Thoracic aorta (tissue), 2 donors: ENCODE data around the gene PYCARD. TPM values are rescaled to one million over a fixed set of nuclear protein-coding genes. Genes with fewer than 3 reads are reported as not detected.
"Not testable (repeated sequence)": the region's sequence is repeated elsewhere in the genome, so short reads cannot be mapped to it uniquely, and the experiment has no call there.

ENCODE experiments used
- ATAC-seq: fragments of 150-250 bp; one replicate; pipeline ENCODE4 v1.8.0; 2017; ENCODE audit warnings: low read depth; ENCODE audit not compliant: insufficient number of reproducible peaks, low FRiP score
- DNase-seq: peaks from one replicate; pipeline ENCODE4 v3.0.0-alpha.2; 2020; ENCODE audit warnings: low spot score
- H3K27ac ChIP-seq, 2 donors: fragments of 200-600 bp; sonication (generic); 1 replicate in 1 of 2; 2 replicates in 1 of 2; pipeline ENCODE4 v1.5.1; 2016; ENCODE audit warnings: mild to moderate bottlenecking in 2 of 2, moderate library complexity in 2 of 2
- H3K27me3 ChIP-seq: fragments of 200-600 bp; sonication (generic); replicated peaks from 2 replicates; pipeline ENCODE4 v1.6.0; 2016; ENCODE audit warnings: mild to moderate bottlenecking; ENCODE audit not compliant: insufficient read depth
- H3K36me3 ChIP-seq: fragments of 200-600 bp; sonication (generic); one replicate; pipeline ENCODE4 v1.5.1; 2016
- H3K4me1 ChIP-seq, 2 donors: fragments of 200-600 bp; sonication (generic); 1 replicate in 1 of 2; 2 replicates in 1 of 2; pipeline versions ENCODE4 v1.5.1 to v1.6.0; 2016; ENCODE audit warnings: low read depth in 2 of 2, mild to moderate bottlenecking in 1 of 2; ENCODE audit not compliant: control insufficient read depth in 1 of 2
- H3K4me3 ChIP-seq: fragments of 200-600 bp; sonication (generic); 2 replicates; pipeline ENCODE4 v1.5.1; 2016; ENCODE audit warnings: mild to moderate bottlenecking
- H3K9me3 ChIP-seq: fragments of 200-600 bp; sonication (generic); 2 replicates; pipeline ENCODE4 v1.5.1; 2016
- total RNA-seq, 2 donors: library from RNA; depleted of rRNA; stranded (reverse); fragments of >200 nt; gene quantifications; one replicate each; pipeline versions ENCODE4 v1.1.0 to v1.2.3, GENCODE V29; 2016
- TF ChIP-seq, protein P1 (sequence below): fragments of 200-600 bp; sonication (generic); IDR thresholded peaks from one replicate; pipeline ENCODE4 v1.5.1; 2019; ENCODE audit warnings: antibody characterized with exemption

PYCARD gene
- total RNA-seq, 2 donors from 2014 or later, result 19.2 to 23.0 TPM

DNA sequence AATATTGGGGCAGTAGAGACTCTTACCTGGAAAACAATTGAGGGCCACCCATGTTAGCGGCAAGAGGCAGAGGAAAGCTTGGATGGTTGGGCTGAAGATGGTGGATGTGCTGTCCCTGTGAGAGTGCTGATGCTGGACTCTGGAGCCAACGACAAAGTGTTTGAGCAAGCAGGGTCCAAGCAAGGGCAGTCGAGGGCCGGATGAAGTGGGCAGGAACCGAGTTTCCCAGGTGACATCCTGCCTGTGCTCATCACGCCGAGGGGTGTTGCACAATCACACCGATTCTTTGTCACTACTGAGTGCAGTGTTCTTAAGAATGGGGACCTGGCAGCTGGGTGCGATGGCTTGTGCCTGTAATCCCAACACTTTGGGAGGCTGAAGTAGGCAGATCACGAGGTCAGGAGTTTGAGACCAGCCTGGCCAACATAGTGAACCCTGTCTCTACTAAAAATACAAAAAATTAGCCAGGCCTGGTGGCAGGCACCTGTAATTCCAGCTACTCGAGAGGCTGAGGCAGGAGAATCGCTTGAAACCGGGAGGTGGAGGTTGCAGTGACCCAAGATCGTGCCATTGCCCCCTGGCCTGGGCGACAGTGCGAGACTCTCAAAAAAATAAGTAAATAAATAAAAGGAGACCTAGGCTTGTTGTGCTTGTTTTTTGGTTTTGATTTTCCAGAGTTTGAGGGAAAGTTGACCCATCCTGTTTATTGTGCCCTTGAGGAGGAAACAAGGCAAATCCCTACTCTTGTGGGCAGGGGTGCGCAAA, 6.1 kb downstream of the PYCARD start:
- no peaks in the 10 kb centered on the region for H3K27me3 ChIP-seq
- peaks cover 40% of the 10 kb centered on the region for H3K36me3 ChIP-seq
- H3K4me3 ChIP-seq, result no peak overlapping the region
- no peak overlapping the region for H3K27ac ChIP-seq
- DNase-seq (no peak), ATAC-seq (no peak)
- H3K9me3 ChIP-seq, result no peaks in the 10 kb centered on the region
- peaks cover 0 to 7% of the 10 kb centered on the region in 2 donors for H3K4me1 ChIP-seq
- TF ChIP-seq, protein P1, sequence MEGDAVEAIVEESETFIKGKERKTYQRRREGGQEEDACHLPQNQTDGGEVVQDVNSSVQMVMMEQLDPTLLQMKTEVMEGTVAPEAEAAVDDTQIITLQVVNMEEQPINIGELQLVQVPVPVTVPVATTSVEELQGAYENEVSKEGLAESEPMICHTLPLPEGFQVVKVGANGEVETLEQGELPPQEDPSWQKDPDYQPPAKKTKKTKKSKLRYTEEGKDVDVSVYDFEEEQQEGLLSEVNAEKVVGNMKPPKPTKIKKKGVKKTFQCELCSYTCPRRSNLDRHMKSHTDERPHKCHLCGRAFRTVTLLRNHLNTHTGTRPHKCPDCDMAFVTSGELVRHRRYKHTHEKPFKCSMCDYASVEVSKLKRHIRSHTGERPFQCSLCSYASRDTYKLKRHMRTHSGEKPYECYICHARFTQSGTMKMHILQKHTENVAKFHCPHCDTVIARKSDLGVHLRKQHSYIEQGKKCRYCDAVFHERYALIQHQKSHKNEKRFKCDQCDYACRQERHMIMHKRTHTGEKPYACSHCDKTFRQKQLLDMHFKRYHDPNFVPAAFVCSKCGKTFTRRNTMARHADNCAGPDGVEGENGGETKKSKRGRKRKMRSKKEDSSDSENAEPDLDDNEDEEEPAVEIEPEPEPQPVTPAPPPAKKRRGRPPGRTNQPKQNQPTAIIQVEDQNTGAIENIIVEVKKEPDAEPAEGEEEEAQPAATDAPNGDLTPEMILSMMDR, result no peak

DNA sequence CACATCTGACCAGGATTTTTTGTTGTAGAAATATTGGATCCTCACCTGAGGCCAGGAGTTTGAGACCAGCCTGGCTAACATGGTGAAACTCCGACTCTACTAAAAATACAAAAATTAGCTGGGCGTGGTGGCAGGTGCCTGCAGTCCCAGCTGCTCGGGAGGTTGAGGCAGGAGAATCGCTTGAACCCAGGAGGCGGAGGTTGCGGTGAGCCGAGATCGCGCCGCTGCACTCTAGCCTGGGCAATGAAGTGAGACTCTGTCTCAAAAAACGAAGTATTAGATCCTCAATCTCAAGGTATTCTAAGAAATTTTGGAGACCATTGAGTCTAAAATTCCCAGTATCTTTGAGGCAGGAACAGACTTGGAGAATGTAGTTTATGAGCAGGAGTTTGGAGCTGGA, 6.7 kb downstream of the PYCARD start:
- H3K27me3 ChIP-seq, H3K9me3 ChIP-seq, H3K4me3 ChIP-seq, ATAC-seq, H3K27ac ChIP-seq, DNase-seq, H3K4me1 ChIP-seq: not testable (repeated sequence)
- H3K36me3 ChIP-seq, result peaks cover 45% of the 10 kb centered on the region

DNA sequence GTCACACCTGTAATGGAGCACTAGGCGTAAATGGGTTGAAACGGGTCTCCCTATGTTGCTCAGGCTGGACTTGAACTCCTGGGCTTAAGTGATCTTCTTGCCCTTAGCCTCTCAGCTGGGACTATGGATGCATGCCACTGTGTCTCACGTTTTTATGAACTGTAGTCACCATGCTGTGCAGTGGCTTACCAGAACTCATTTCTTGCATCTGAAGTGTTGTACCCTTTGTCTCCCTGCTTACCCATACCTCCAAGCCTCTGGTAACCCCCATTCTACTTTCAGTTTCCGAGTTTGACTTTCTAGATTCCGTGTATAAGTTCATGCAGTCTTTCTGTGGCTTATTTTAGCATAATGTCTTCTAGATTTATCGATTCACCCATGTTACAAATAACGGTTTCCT, 7.7 kb downstream of the PYCARD start:
- DNase-seq, result no peak
- peaks cover 54% of the 10 kb centered on the region for H3K36me3 ChIP-seq

DNA sequence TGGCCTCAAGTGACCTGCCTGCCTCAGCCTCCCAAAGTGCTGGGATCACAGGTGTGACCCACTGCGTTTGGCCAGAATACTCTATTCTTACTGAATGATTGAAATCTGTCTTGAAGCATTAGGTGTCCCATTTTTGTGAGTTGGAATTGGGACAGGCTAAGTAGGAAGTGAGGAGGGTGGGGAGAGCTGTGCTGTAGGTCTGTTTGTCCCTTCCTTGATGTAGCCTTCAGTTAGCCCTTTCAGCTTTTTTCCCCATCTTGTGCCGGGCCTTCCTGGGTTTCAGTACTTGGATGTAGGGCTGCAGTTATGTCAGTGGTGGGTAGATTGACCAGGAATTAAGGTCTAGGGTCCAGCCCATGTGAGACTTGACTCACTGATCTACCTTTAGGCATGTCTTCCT, 8.7 kb downstream of the PYCARD start:
- Histone ChIP-seq H3K36me3 (peaks cover 65% of the 10 kb centered on the region), H3K4me3 (no peak overlapping the region), H3K4me1 (no peaks in the 10 kb centered on the region), H3K9me3 (no peaks in the 10 kb centered on the region), H3K27ac (no peak overlapping the region), H3K27me3 (no peaks in the 10 kb centered on the region)
- TF ChIP-seq, protein P1, result no peak
- DNase-seq (no peak), ATAC-seq (no peak)

More for the DNA sequence above, 7.7 kb downstream of the PYCARD start:
- TF ChIP-seq, protein P1, result no peak
- Histone ChIP-seq H3K4me1 (no peaks in the 10 kb centered on the region), H3K27ac (no peak overlapping the region), H3K9me3 (no peaks in the 10 kb centered on the region), H3K27me3 (no peaks in the 10 kb centered on the region), H3K4me3 (no peak overlapping the region)
- no peak for ATAC-seq

DNA sequence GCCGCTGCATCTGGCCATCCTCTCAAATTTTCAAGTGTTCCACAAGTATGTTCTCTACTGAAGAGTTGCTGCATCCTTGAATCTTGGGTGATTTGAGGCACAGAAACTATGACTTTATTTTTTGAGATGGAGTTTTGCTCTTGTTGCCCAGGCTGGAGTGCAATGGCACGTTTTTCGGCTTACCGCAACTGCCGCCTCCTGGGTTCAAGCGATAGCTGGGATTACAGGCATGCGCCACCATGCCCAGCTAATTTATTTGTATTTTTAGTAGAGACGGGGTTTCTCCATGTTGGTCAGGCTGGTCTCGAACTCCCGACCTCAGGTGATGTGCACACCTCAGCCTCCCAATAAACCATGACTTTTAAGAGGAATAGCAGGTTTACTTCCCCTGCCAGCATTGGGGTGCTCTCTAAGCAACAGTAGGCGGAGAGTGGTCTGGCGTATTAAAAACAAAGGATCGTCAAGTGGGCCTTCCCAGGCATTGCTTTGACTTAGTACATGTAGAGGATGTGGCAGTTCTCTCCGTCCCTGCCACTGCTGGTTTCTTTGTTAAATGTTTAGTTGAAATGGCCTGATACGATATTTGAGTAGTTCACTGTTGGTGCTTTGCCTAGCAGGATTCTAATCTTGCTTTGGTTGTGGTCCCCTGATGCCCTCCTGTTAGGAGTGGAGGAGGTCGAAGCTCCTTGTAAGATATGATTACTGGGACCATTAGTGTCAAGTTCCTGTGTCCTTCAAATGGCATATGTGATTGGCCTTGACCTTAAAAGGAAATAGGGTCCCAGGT, 9.5 kb downstream of the PYCARD start:
- Histone ChIP-seq H3K4me3 (no peak overlapping the region), H3K9me3 (no peaks in the 10 kb centered on the region), H3K36me3 (peaks cover 73% of the 10 kb centered on the region), H3K27ac (no peak overlapping the region), H3K4me1 (no peaks in the 10 kb centered on the region), H3K27me3 (no peaks in the 10 kb centered on the region)
- TF ChIP-seq, protein P1, result no peak
- no peak for ATAC-seq
- DNase-seq, result no peak
